Thyroid gland (tissue), 4 donors: ENCODE data around the gene HSPB7.

Experiments used
- CTCF ChIP-seq, 6 experiments: fragments of 200-600 bp in 3 of 6; fragments of 450-650 bp in 3 of 6; sonication (generic) in 3 of 6; IDR thresholded peaks; one replicate each; pipeline ENCODE4 v1.5.1; 2016 to 2019; ENCODE audit warnings: antibody characterized with exemption in 6 of 6, mild to moderate bottlenecking in 2 of 6, inconsistent platforms in 1 of 6, moderate library complexity in 1 of 6
- POLR2A ChIP-seq, 2 donors: fragments of 450-650 bp; IDR thresholded peaks; one replicate each; pipeline ENCODE4 v1.6.1; 2017; ENCODE audit warnings: antibody characterized with exemption in 2 of 2, mild to moderate bottlenecking in 2 of 2, moderate library complexity in 1 of 2

GRCh38 chr1:16063226-16063829 is 45.5 kb upstream of the HSPB7 start:
- TF ChIP-seq CTCF (IDR thresholded peaks at IDR 0.05) (no peak), POLR2A (IDR thresholded peaks at IDR 0.05) (no peak)
